Panc1 (cell line): ENCODE results near the gene COL23A1.

Experiments
- POLR2AphosphoS5 ChIP-seq: IDR thresholded peaks from 2 replicates; pipeline ENCODE4 v1.6.1; 2012; ENCODE audit warnings: mild to moderate bottlenecking, low read depth, low read length, moderate library complexity
- SIN3A ChIP-seq: IDR thresholded peaks from 2 replicates; pipeline ENCODE4 v1.6.1; 2012; ENCODE audit warnings: low read depth, mild to moderate bottlenecking, low read length, moderate library complexity, borderline replicate concordance; ENCODE audit not compliant: insufficient read depth
- TCF7L2 ChIP-seq: IDR thresholded peaks from 2 replicates; pipeline ENCODE4 v1.6.1; 2011; ENCODE audit warnings: mild to moderate bottlenecking, low read depth, low read length, inconsistent platforms
- TF ChIP-seq, protein P1 (sequence below): fragments of 450-650 bp; IDR thresholded peaks from 2 replicates; pipeline ENCODE4 v1.5.1; 2017; ENCODE audit warnings: mild to moderate bottlenecking
- TF ChIP-seq, protein P2 (sequence below), 2 experiments: IDR thresholded peaks; 2 replicates each; pipeline ENCODE4 v1.6.1; 2011 to 2012; ENCODE audit warnings: low read depth in 2 of 2, control low read depth in 1 of 2, low read length in 1 of 2, mild to moderate bottlenecking in 1 of 2, moderate library complexity in 1 of 2; ENCODE audit not compliant: insufficient read depth in 1 of 2

DNA sequence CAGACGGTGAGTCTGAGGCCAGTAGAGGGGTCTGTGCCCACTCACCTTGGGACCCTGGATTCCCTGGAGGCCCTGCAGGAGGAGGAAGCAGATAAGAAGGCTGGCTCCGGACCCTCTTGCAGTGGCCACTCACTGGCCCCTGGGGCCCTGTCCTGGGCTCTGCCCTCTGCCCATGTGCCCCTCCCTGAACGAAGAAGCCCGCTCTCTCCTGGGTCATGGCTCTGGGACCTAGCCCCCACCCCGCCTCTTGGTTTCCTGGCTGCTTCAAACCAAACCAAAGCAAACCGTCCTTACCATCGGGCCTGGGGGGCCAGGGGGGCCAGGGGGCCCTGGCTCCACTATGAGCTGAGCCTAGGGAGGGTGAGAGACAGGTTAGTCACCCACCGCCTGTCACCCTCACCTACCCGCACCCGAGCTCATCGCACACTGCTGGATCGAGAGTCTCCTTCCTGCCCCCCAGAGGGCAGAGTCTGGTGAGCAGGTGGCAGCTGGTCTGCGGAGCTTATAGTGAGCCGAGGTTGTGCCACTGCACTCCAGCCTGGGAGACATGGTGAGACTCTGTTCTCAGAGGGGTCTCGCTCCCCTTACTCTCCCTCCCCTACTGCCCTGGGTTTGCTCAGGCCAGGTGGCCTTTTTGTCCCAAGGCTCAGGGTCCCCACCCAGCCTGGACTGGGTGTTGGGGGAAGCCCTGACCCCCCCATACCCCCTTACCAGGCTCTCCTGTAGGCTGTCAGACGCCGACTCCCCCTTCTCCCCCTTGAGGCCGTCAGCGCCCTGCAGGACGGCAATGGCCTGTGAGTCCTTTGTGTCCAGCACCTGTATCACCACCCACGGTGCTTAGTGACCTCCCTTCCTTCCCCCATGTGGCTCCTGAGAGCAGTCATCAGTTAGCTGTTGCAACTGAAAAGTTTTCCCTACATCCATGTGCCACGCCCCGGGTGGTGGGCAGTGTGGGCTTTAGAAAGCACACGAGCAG, 342.4 kb downstream of the COL23A1 start:
- TF ChIP-seq, protein P1, sequence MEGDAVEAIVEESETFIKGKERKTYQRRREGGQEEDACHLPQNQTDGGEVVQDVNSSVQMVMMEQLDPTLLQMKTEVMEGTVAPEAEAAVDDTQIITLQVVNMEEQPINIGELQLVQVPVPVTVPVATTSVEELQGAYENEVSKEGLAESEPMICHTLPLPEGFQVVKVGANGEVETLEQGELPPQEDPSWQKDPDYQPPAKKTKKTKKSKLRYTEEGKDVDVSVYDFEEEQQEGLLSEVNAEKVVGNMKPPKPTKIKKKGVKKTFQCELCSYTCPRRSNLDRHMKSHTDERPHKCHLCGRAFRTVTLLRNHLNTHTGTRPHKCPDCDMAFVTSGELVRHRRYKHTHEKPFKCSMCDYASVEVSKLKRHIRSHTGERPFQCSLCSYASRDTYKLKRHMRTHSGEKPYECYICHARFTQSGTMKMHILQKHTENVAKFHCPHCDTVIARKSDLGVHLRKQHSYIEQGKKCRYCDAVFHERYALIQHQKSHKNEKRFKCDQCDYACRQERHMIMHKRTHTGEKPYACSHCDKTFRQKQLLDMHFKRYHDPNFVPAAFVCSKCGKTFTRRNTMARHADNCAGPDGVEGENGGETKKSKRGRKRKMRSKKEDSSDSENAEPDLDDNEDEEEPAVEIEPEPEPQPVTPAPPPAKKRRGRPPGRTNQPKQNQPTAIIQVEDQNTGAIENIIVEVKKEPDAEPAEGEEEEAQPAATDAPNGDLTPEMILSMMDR = no peak
- no peak for TF ChIP-seq TCF7L2
- no peak for TF ChIP-seq POLR2AphosphoS5
- TF ChIP-seq, protein P2, sequence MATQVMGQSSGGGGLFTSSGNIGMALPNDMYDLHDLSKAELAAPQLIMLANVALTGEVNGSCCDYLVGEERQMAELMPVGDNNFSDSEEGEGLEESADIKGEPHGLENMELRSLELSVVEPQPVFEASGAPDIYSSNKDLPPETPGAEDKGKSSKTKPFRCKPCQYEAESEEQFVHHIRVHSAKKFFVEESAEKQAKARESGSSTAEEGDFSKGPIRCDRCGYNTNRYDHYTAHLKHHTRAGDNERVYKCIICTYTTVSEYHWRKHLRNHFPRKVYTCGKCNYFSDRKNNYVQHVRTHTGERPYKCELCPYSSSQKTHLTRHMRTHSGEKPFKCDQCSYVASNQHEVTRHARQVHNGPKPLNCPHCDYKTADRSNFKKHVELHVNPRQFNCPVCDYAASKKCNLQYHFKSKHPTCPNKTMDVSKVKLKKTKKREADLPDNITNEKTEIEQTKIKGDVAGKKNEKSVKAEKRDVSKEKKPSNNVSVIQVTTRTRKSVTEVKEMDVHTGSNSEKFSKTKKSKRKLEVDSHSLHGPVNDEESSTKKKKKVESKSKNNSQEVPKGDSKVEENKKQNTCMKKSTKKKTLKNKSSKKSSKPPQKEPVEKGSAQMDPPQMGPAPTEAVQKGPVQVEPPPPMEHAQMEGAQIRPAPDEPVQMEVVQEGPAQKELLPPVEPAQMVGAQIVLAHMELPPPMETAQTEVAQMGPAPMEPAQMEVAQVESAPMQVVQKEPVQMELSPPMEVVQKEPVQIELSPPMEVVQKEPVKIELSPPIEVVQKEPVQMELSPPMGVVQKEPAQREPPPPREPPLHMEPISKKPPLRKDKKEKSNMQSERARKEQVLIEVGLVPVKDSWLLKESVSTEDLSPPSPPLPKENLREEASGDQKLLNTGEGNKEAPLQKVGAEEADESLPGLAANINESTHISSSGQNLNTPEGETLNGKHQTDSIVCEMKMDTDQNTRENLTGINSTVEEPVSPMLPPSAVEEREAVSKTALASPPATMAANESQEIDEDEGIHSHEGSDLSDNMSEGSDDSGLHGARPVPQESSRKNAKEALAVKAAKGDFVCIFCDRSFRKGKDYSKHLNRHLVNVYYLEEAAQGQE (IDR thresholded peaks at IDR 0.05; ENCODE audit: insufficient read depth in 1 of 2, low read depth in 2 of 2, low read length in 1 of 2) = no peak
- no peak for TF ChIP-seq SIN3A
